MM.1S (cell line): ENCODE data around the gene IPO9.

ENCODE experiments used
- DNase-seq: peaks from one replicate; pipeline ENCODE4 v3.0.0-alpha.2; 2015
- H2AFZ ChIP-seq: fragments of 300-600 bp; sonication (generic); 2 replicates; pipeline ENCODE4 v1.6.0; 2016; ENCODE audit warnings: antibody characterized with exemption, low read length
- H3F3A ChIP-seq: fragments of 300-600 bp; sonication (generic); 2 replicates; pipeline ENCODE4 v1.6.1; 2016; ENCODE audit warnings: mild to moderate bottlenecking, antibody characterized with exemption, low read length, moderate library complexity, mixed read lengths; ENCODE audit not compliant: insufficient read depth
- H3K27ac ChIP-seq: fragments of 300-600 bp; sonication (generic); 2 replicates; pipeline ENCODE4 v1.5.1; 2016; ENCODE audit warnings: mild to moderate bottlenecking, low read length
- H3K27me3 ChIP-seq: fragments of 300-600 bp; sonication (generic); replicated peaks from 2 replicates; pipeline ENCODE4 v1.6.0; 2016; ENCODE audit warnings: low read length; ENCODE audit not compliant: insufficient read depth
- H3K36me3 ChIP-seq: fragments of 300-600 bp; sonication (generic); replicated peaks from 2 replicates; pipeline ENCODE4 v1.6.1; 2016; ENCODE audit warnings: mild to moderate bottlenecking, low read length, mixed read lengths; ENCODE audit not compliant: insufficient read depth
- H3K4me1 ChIP-seq: fragments of 300-600 bp; sonication (generic); 2 replicates; pipeline ENCODE4 v1.6.1; 2016; ENCODE audit warnings: low read length, mixed read lengths
- H3K4me2 ChIP-seq: fragments of 300-600 bp; sonication (generic); 2 replicates; pipeline ENCODE4 v1.6.0; 2016; ENCODE audit warnings: low read depth, low read length
- H3K4me3 ChIP-seq: fragments of 300-600 bp; sonication (generic); 2 replicates; pipeline ENCODE4 v1.5.1; 2016; ENCODE audit warnings: low read length, mixed read lengths
- H3K79me2 ChIP-seq: fragments of 300-600 bp; sonication (generic); 2 replicates; pipeline ENCODE4 v1.6.1; 2016; ENCODE audit warnings: mixed run types, low read length, mixed read lengths
- H3K9ac ChIP-seq: fragments of 300-600 bp; sonication (generic); 2 replicates; pipeline ENCODE4 v1.6.1; 2016; ENCODE audit warnings: low read length, mixed read lengths
- H3K9me2 ChIP-seq: fragments of 300-600 bp; sonication (generic); replicated peaks from 2 replicates; pipeline ENCODE4 v1.6.1; 2016; ENCODE audit warnings: mild to moderate bottlenecking, low read length, mixed read lengths; ENCODE audit not compliant: insufficient read depth
- H3K9me3 ChIP-seq: fragments of 300-600 bp; sonication (generic); replicated peaks from 2 replicates; pipeline ENCODE4 v1.6.1; 2016; ENCODE audit warnings: mild to moderate bottlenecking, low read length, mixed read lengths; ENCODE audit not compliant: insufficient read depth
- H4K20me1 ChIP-seq: fragments of 300-600 bp; sonication (generic); 2 replicates; pipeline ENCODE4 v1.6.1; 2016; ENCODE audit warnings: mild to moderate bottlenecking, low read length, moderate library complexity, mixed read lengths; ENCODE audit not compliant: insufficient read depth
- EZH2 ChIP-seq: fragments of 300-600 bp; sonication (generic); optimal IDR thresholded peaks from 2 replicates; pipeline ENCODE3; 2017; ENCODE audit warnings: low read depth, mild to moderate bottlenecking, antibody characterized with exemption, low read length, mixed read lengths
- EZH2phosphoT487 ChIP-seq: fragments of 300-600 bp; sonication (generic); IDR thresholded peaks from 2 replicates; pipeline ENCODE4 v1.6.1; 2018; ENCODE audit warnings: antibody characterized with exemption, low read length
- TF ChIP-seq, protein P1 (sequence below): fragments of 300-600 bp; sonication (generic); IDR thresholded peaks from 2 replicates; pipeline ENCODE4 v1.5.1; 2016; ENCODE audit warnings: antibody characterized with exemption, low read length, mixed read lengths

IPO9 gene

DNA sequence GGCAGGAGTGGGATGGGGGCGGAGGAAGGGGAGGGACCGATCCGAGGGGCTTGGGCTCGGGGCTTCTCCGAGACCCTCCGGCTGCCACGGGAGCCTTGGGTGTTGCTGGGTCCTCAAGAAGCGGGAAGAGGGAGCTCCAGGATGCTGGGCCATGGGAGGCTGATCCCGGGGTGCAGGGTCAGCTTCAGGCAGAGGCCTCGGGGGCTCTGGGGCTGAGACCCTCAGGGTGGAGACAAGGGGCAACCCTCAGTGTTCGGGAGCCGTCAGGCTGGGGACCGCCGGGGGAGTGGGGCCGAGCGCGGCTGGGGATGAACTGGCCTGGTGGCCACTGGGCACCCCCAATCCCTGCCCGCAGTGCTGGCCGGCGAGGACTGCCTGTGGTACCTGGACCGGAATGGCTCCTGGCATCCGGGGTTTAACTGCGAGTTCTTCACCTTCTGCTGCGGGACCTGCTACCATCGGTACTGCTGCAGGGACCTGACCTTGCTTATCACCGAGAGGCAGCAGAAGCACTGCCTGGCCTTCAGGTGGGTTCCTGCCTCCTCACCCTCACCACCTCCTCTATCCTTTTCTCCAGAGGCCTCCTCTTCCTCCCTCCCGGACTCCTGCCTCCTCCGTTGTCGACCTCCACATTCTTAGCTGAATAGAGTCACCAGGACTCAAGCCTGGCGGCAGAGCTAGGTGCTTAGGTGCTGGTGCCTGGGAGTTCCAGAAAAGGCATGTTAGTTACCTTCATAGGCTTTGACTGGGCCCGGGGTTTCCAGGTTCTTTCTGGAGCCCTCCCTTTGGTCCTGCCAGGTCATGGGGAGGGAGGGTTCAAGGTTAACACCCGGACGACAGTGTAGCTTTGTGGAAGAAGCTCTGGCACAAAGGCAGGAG is 60.4 kb downstream of the IPO9 start:
- H3K9ac ChIP-seq, result peak overlapping the region; percentile 24; the same call in 1 of the 2 replicates
- peak overlapping the region; percentile 75 for H2AFZ ChIP-seq
- H3K27ac ChIP-seq, result no peak overlapping the region
- no peak for DNase-seq
- H3K79me2 ChIP-seq, result no peaks in the 10 kb centered on the region
- 0 out of 2 replicates have a peak, but pooled peaks cover 2% of the 10 kb centered on the region for H3F3A ChIP-seq
- peaks cover 4% of the 10 kb centered on the region for H3K4me1 ChIP-seq
- TF ChIP-seq EZH2phosphoT487 (no peak), EZH2 (no peak)
- TF ChIP-seq, protein P1, sequence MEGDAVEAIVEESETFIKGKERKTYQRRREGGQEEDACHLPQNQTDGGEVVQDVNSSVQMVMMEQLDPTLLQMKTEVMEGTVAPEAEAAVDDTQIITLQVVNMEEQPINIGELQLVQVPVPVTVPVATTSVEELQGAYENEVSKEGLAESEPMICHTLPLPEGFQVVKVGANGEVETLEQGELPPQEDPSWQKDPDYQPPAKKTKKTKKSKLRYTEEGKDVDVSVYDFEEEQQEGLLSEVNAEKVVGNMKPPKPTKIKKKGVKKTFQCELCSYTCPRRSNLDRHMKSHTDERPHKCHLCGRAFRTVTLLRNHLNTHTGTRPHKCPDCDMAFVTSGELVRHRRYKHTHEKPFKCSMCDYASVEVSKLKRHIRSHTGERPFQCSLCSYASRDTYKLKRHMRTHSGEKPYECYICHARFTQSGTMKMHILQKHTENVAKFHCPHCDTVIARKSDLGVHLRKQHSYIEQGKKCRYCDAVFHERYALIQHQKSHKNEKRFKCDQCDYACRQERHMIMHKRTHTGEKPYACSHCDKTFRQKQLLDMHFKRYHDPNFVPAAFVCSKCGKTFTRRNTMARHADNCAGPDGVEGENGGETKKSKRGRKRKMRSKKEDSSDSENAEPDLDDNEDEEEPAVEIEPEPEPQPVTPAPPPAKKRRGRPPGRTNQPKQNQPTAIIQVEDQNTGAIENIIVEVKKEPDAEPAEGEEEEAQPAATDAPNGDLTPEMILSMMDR, result no peak
- no peaks in the 10 kb centered on the region for H3K9me3 ChIP-seq
- no peaks in the 10 kb centered on the region for H3K9me2 ChIP-seq
- H3K4me3 ChIP-seq, result peak overlapping the region; percentile 61
- H4K20me1 ChIP-seq, result no peaks in the 10 kb centered on the region
- peaks cover 16% of the 10 kb centered on the region; the same call in 1 of the 2 replicates for H3K27me3 ChIP-seq
- no peaks in the 10 kb centered on the region for H3K36me3 ChIP-seq
- H3K4me2 ChIP-seq, result peak overlapping the region; percentile 78

DNA sequence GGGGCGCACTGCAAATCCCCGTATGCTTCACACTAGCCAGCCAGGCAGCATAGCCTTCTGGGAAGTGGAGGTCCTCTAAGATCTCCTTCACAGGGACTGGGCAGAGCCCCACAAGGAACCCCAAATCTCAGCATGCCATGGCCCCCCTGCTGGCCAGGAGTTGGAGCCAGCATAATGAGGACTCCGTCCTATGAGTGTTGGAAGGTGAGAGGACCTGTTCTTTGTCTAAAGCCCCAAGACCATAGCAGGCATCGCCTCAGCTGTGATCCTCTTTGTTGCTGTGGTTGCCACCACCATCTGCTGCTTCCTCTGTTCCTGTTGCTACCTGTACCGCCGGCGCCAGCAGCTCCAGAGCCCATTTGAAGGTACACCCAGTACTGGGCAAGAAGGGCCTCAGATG is 61.3 kb downstream of the IPO9 start:
- H3K4me1 ChIP-seq, result no peaks in the 10 kb centered on the region
- H3F3A ChIP-seq, result no peaks in the 10 kb centered on the region
- TF ChIP-seq EZH2phosphoT487, result no peak
- no peak for TF ChIP-seq EZH2
- TF ChIP-seq, protein P1, result no peak
- no peak overlapping the region for H3K27ac ChIP-seq
- DNase-seq, result no peak
- H4K20me1 ChIP-seq, result no peaks in the 10 kb centered on the region
- no peak overlapping the region for H2AFZ ChIP-seq
- no peaks in the 10 kb centered on the region for H3K9me2 ChIP-seq
- H3K36me3 ChIP-seq, result no peaks in the 10 kb centered on the region
- H3K4me2 ChIP-seq, result no peak overlapping the region
- H3K9ac ChIP-seq, result no peak overlapping the region
- no peaks in the 10 kb centered on the region for H3K9me3 ChIP-seq
- no peaks in the 10 kb centered on the region for H3K79me2 ChIP-seq
- no peak overlapping the region for H3K4me3 ChIP-seq
- peaks cover 16% of the 10 kb centered on the region; the same call in 1 of the 2 replicates for H3K27me3 ChIP-seq

DNA sequence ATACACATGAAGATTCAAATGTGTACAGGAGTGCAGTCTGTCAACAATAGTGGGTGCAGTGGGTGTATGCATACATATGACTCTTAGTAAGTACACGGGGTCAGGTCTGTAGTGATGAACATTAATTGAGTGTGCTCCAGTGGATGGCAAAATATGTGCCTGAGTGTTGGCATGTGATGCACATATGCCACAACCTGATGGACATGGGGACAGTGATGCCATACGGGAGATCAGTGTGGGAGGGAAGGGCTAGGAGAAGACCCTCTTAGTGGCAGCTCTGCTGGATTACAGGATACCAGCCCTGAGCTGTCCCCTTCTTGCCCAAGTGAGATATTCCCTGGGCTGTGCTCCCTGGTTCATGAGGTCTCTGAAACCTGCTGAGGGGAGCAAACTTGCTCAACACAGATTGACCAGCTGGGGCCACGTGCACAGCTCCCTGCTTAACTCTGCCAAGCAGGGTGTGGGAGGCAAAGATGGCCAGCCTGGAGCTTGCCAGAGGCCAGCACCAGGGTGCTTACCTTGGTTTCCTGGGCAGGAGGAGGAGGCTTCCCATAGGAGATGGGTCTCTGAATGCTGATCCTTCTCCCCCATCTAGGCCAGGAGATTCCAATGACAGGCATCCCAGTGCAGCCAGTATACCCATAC is 62.0 kb downstream of the IPO9 start:
- H3K36me3 ChIP-seq, result no peaks in the 10 kb centered on the region
- no peak overlapping the region for H2AFZ ChIP-seq
- H3K4me3 ChIP-seq, result no peak overlapping the region
- H3K9me3 ChIP-seq, result no peaks in the 10 kb centered on the region
- no peaks in the 10 kb centered on the region for H3K4me1 ChIP-seq
- H3F3A ChIP-seq, result no peaks in the 10 kb centered on the region
- TF ChIP-seq EZH2phosphoT487 (no peak), EZH2 (no peak)
- TF ChIP-seq, protein P1, result no peak
- H3K79me2 ChIP-seq, result no peaks in the 10 kb centered on the region
- H3K9me2 ChIP-seq, result no peaks in the 10 kb centered on the region
- H4K20me1 ChIP-seq, result no peaks in the 10 kb centered on the region
- H3K9ac ChIP-seq, result no peak overlapping the region
- no peak overlapping the region for H3K27ac ChIP-seq
- no peak for DNase-seq
- peaks cover 16% of the 10 kb centered on the region; the same call in 1 of the 2 replicates for H3K27me3 ChIP-seq
- H3K4me2 ChIP-seq, result no peak overlapping the region
